COLO829 (cell line): ENCODE measurements around the gene OR5L1.

Experiments
- DNase-seq: peaks from one replicate; pipeline ENCODE4 v3.0.0; 2012; ENCODE audit warnings: low spot score

Gene OR5L1

GRCh38 chr11:55811067-55811466 lies at the start of gene OR5L1:
Gene OR5L1, plus strand, starts transcription at chr11:55811367. Its CDS starts 100 bp downstream, at chr11:55811467.
- DNase-seq = no peak

GRCh38 chr11:55773138-55773537 lies 38.0 kb upstream of the OR5L1 start, which contains the start of gene OR5D13:
Gene OR5D13, plus strand, starts transcription at chr11:55773438. Its CDS starts 0 bp downstream, at chr11:55773438.
- DNase-seq = no peak

GRCh38 chr11:55791606-55792005 lies 19.6 kb upstream of the OR5L1 start:
- DNase-seq = no peak

- no peak for DNase-seq
Observed at GRCh38 chr11:55793321-55793720, 17.8 kb upstream of the OR5L1 start.

GRCh38 chr11:55795256-55795655 lies 15.9 kb upstream of the OR5L1 start, which contains the start of gene OR5D14:
Gene OR5D14, plus strand, starts transcription at chr11:55795556. Its CDS starts 0 bp downstream, at chr11:55795556.
- no peak for DNase-seq

- no peak for DNase-seq
Observed at GRCh38 chr11:55806248-55806647, 4.9 kb upstream of the OR5L1 start.

GRCh38 chr11:55819330-55819729 lies 8.2 kb downstream of the OR5L1 start, which contains the start of gene OR5D18:
Gene OR5D18, plus strand, starts transcription at chr11:55819630. Its CDS starts 0 bp downstream, at chr11:55819630.
- DNase-seq = no peak

- no peak for DNase-seq
Observed at GRCh38 chr11:55826919-55827318, 15.8 kb downstream of the OR5L1 start, which contains the start of gene OR5L2. Gene OR5L2, plus strand, starts transcription at chr11:55827219. Its CDS starts 0 bp downstream, at chr11:55827219.

- DNase-seq = no peak
Observed at GRCh38 chr11:55838452-55838851, 27.3 kb downstream of the OR5L1 start, which contains the start of gene OR5D16. Gene OR5D16, plus strand, starts transcription at chr11:55838752. Its CDS starts 0 bp downstream, at chr11:55838752.

- no peak for DNase-seq
Observed at GRCh38 chr11:55847453-55847852, 36.3 kb downstream of the OR5L1 start.

GRCh38 chr11:55849037-55849436 lies 37.9 kb downstream of the OR5L1 start:
- DNase-seq = no peak

- DNase-seq = no peak
Observed at GRCh38 chr11:55852141-55852540, 41.0 kb downstream of the OR5L1 start.

- no peak for DNase-seq
Observed at GRCh38 chr11:55854704-55855103, 43.5 kb downstream of the OR5L1 start.
